K562 (cell line): Measurements from ENCODE around the gene SRRM5. TPM values are rescaled to one million over a fixed set of nuclear protein-coding genes. Genes with fewer than 3 reads are reported as not detected.
A peak's percentile ranks its signal among the peaks of the same experiment; 100 is the strongest.

Experiments
- AFF1 ChIP-seq, 2 experiments: fragments of 450-650 bp; IDR thresholded peaks; 2 replicates each; pipeline ENCODE4 v1.6.1; 2018; ENCODE audit warnings: mild to moderate bottlenecking in 2 of 2, low read depth in 1 of 2; ENCODE audit not compliant: partially characterized antibody in 2 of 2
- E4F1 ChIP-seq: fragments of 250-450 bp; sonication (Bioruptor Pico); IDR thresholded peaks from 2 replicates; pipeline ENCODE4 v1.5.0; 2021; ENCODE audit warnings: mild to moderate bottlenecking, borderline replicate concordance
- EHMT2 ChIP-seq: fragments of 450-650 bp; IDR thresholded peaks from 2 replicates; pipeline ENCODE4 v1.6.1; 2018; ENCODE audit warnings: antibody characterized with exemption
- JUND ChIP-seq, 2 experiments: IDR thresholded peaks; 2 replicates in 1 of 2; 3 replicates in 1 of 2; pipeline ENCODE4 v1.6.1; 2011; ENCODE audit warnings: borderline replicate concordance in 2 of 2, low read depth in 2 of 2, low read length in 2 of 2, improper control_type of control experiment in 1 of 2, missing biosample characterization in 1 of 2, missing genetic modification characterization in 1 of 2, missing genetic modification reagents in 1 of 2
- KLF13 ChIP-seq: fragments of 450-650 bp; IDR thresholded peaks from 2 replicates; pipeline ENCODE4 v1.6.1; 2016; ENCODE audit warnings: missing genetic modification characterization, low read depth, mild to moderate bottlenecking, missing compliant biosample characterization, moderate library complexity, borderline replicate concordance
- MAFK ChIP-seq: IDR thresholded peaks from 2 replicates; pipeline ENCODE4 v1.6.1; 2011; ENCODE audit warnings: low read length, improper control_type of control experiment
- NCOR1 ChIP-seq: fragments of 450-650 bp; IDR thresholded peaks from 2 replicates; pipeline ENCODE4 v1.6.1; 2016; ENCODE audit warnings: mild to moderate bottlenecking, moderate library complexity
- SFPQ ChIP-seq: fragments of 200-400 bp; formaldehyde crosslinking; IDR thresholded peaks from 2 replicates; pipeline ENCODE4 v1.6.1; 2017; ENCODE audit warnings: mild to moderate bottlenecking, low read depth, low read length, moderate library complexity
- SMAD4 ChIP-seq: fragments of 250-450 bp; sonication (Bioruptor Pico); conservative IDR thresholded peaks from 2 replicates; pipeline ENCODE4 v1.8.0; 2021; ENCODE audit warnings: inconsistent platforms, mild to moderate bottlenecking, moderate library complexity
- SUPT5H ChIP-seq: fragments of 450-650 bp; IDR thresholded peaks from 2 replicates; pipeline ENCODE4 v1.6.1; 2016
- TFAM ChIP-seq: fragments of 250-450 bp; sonication (Bioruptor Pico); conservative IDR thresholded peaks from 2 replicates; pipeline ENCODE4 v1.5.0; 2021; ENCODE audit warnings: mild to moderate bottlenecking, moderate library complexity
- TSHZ1 ChIP-seq: fragments of 250-450 bp; sonication (Bioruptor Pico); IDR thresholded peaks from 2 replicates; pipeline ENCODE4 v1.4.0; 2020; ENCODE audit warnings: mild to moderate bottlenecking, moderate library complexity
- ZBTB8A ChIP-seq: fragments of 450-650 bp; IDR thresholded peaks from 2 replicates; pipeline ENCODE4 v1.6.1; 2018; ENCODE audit warnings: mild to moderate bottlenecking, moderate library complexity; ENCODE audit not compliant: partially characterized antibody
- ZFP30 ChIP-seq: fragments of 250-450 bp; sonication (Bioruptor Pico); IDR thresholded peaks from 2 replicates; pipeline ENCODE4 v1.8.0; 2022; ENCODE audit warnings: moderate library complexity, mild to moderate bottlenecking, inconsistent platforms, borderline replicate concordance
- ZNF583 ChIP-seq: fragments of 250-450 bp; sonication (Bioruptor Pico); IDR thresholded peaks from 2 replicates; pipeline ENCODE4 v1.4.0; 2020
- ZNF717 ChIP-seq: fragments of 250-450 bp; sonication (Bioruptor Pico); IDR thresholded peaks from 2 replicates; pipeline ENCODE4 v1.5.0; 2021
- ZSCAN29 ChIP-seq: fragments of 450-650 bp; IDR thresholded peaks from 2 replicates; pipeline ENCODE4 v1.6.1; 2017
- polyA plus RNA-seq, 8 experiments: library from polyadenylated mRNA; depleted of rRNA in 4 of 8; stranded (reverse) in 5 of 8; unstranded in 3 of 8; fragments of >200 nt; fragmentation: Nextera tagmentation in 2 of 8; fragmentation: Illumina TruSeq in 1 of 8; extraction: Ambion mirVana in 2 of 8; extraction: Trizol in 1 of 8; gene quantifications; 2 replicates each; pipeline versions ENCODE4 v1.2.1 to v1.2.3, GENCODE V29; 2011 to 2014; ENCODE audit warnings: inconsistent platforms in 1 of 8, missing spikeins in 1 of 8
- total RNA-seq, 7 experiments: library from RNA; depleted of rRNA in 6 of 7; stranded (reverse); fragments of >200 nt in 6 of 7; fragmentation: Illumina TruSeq in 2 of 7; extraction: Trizol in 2 of 7; gene quantifications; 2 replicates each; pipeline versions ENCODE4 v1.2.1 to v1.2.3, GENCODE V29; 2011 to 2021; ENCODE audit warnings: low replicate concordance in 1 of 7

Gene SRRM5
- total and polyA plus RNA-seq, 9 of the 15 experiments (the other 6 are each of a cell fraction or from before 2014, with no cell fraction given): 0.09 to 0.45 (median 0.18) TPM; not detected in 2

GRCh38 chr19:43595605-43595998 lies 16.3 kb upstream of the SRRM5 start (continued):
- TF ChIP-seq AFF1 (IDR thresholded peaks at IDR 0.05; ENCODE audit: low read depth in 1 of 2, partially characterized antibody in 2 of 2): peak in 1 of 2 experiments; percentile 17
- TF ChIP-seq E4F1 (CRISPR knock-in tag): no peak
- TF ChIP-seq ZFP30 (CRISPR knock-in tag): no peak
- TF ChIP-seq JUND (IDR thresholded peaks at IDR 0.05; ENCODE audit: borderline replicate concordance, low read depth, low read length): no peak
- TF ChIP-seq JUND (tag; IDR thresholded peaks at IDR 0.05; ENCODE audit: borderline replicate concordance, low read depth, low read length): no peak
- no peak for TF ChIP-seq ZSCAN29
- TF ChIP-seq SUPT5H: peak; percentile 20
- no peak for TF ChIP-seq SFPQ
- TF ChIP-seq MAFK: no peak
- TF ChIP-seq ZBTB8A: no peak
- no peak for TF ChIP-seq NCOR1
- TF ChIP-seq EHMT2: no peak
- TF ChIP-seq ZNF583: 0 out of 2 replicates have a peak, but pooled peaks have one; percentile 27
- no peak for TF ChIP-seq TFAM
- TF ChIP-seq KLF13 (tag): no peak
- no peak for TF ChIP-seq TSHZ1
- TF ChIP-seq ZNF717: no peak
- TF ChIP-seq SMAD4: 0 out of 2 replicates have a peak, but pooled peaks have one; percentile 24
